GM12878 (cell line): ENCODE data around the gene CHST13. TPM values are rescaled to one million over a fixed set of nuclear protein-coding genes. Genes with fewer than 3 reads are reported as not detected.

ENCODE experiments used
- ATAC-seq: fragments of 200-7000 bp; cut with Tn5 transposase; 3 replicates; pipeline ENCODE4 v1.9.1; 2020; ENCODE audit warnings: mild to moderate bottlenecking, moderate library complexity
- BruUV-seq: library from RNA; stranded (reverse); fragments of 400-500 nt; replicated peaks from 2 replicates; lab custom pipeline; 2021; lab: Mats Ljungman, UMichigan
- CTCF ChIA-PET: fragments of 300-600 bp; sonication (Branson Sonifier 250); formaldehyde crosslinking; extraction: SDS; loops from one replicate; lab custom pipeline; 2021; ENCODE audit warnings: inconsistent platforms; lab: Yijun Ruan, JAX
- POLR2A ChIA-PET: fragments of 350-600 bp; formaldehyde crosslinking; extraction: SDS; loops from one replicate; lab custom pipeline; 2021; ENCODE audit warnings: inconsistent platforms; lab: Charles Lee
- RAD21 ChIA-PET: fragments of 300-600 bp; sonication (Branson Sonifier 250); formaldehyde crosslinking; loops from one replicate; lab custom pipeline; 2023; ENCODE audit warnings: antibody characterized with exemption; ENCODE audit not compliant: unreplicated experiment; lab: Charles Lee
- SMC1A ChIA-PET: fragments of 300-600 bp; sonication (Branson Sonifier 250); formaldehyde crosslinking; loops from one replicate; lab custom pipeline; 2023; ENCODE audit not compliant: unreplicated experiment, uncharacterized antibody; lab: Charles Lee
- DNase-seq: peaks from one replicate; pipeline ENCODE4 v3.0.0-alpha.2; 2011; ENCODE audit warnings: low read depth, low spot score
- FAIRE-seq: peaks from 3 replicates; lab custom pipeline; 2011; peaks lifted over from hg19 to GRCh38; lab: Jason Lieb, UNC
- H2AFZ ChIP-seq: 2 replicates; pipeline ENCODE4 v1.6.0; 2011; ENCODE audit warnings: low read depth, low read length, control low read depth; ENCODE audit not compliant: control insufficient read depth
- H3K27ac ChIP-seq: 2 replicates; pipeline ENCODE4 v1.5.1; 2011; ENCODE audit warnings: control low read depth; ENCODE audit not compliant: control insufficient read depth, insufficient read depth
- H3K27me3 ChIP-seq, 2 experiments: replicated peaks in 1 of 2; 2 replicates each; pipeline versions ENCODE4 v1.6.0 to v1.6.1; 2011; ENCODE audit warnings: low read length in 1 of 2; ENCODE audit not compliant: control insufficient read depth in 2 of 2, insufficient read depth in 2 of 2
- H3K36me3 ChIP-seq, 2 experiments: 2 replicates each; pipeline ENCODE4 v1.5.1; 2011; ENCODE audit warnings: low read length in 1 of 2; ENCODE audit not compliant: control insufficient read depth in 2 of 2, insufficient read depth in 2 of 2
- H3K4me1 ChIP-seq: 2 replicates; pipeline ENCODE4 v1.6.1; 2011; ENCODE audit warnings: mild to moderate bottlenecking, low read length, moderate library complexity, mixed read lengths; ENCODE audit not compliant: control insufficient read depth, insufficient read depth
- H3K4me2 ChIP-seq: 2 replicates; pipeline ENCODE4 v1.6.0; 2011; ENCODE audit warnings: control low read depth; ENCODE audit not compliant: control insufficient read depth, insufficient read depth
- H3K4me3 ChIP-seq: fragments of 200-600 bp; sonication (generic); 2 replicates; pipeline ENCODE4 v1.5.1; 2016
- H3K79me2 ChIP-seq: 2 replicates; pipeline ENCODE4 v1.6.0; 2011; ENCODE audit warnings: low read length; ENCODE audit not compliant: control insufficient read depth, insufficient read depth
- H3K9ac ChIP-seq: 2 replicates; pipeline ENCODE4 v1.8.0; 2011; ENCODE audit warnings: low read length, control low read depth, mixed read lengths; ENCODE audit not compliant: control insufficient read depth, insufficient read depth
- H3K9me3 ChIP-seq: replicated peaks from 3 replicates; pipeline ENCODE4 v1.5.1; 2011; ENCODE audit warnings: mild to moderate bottlenecking, low read length; ENCODE audit not compliant: control insufficient read depth, insufficient read depth
- H4K20me1 ChIP-seq: 2 replicates; pipeline ENCODE4 v1.6.0; 2011; ENCODE audit not compliant: control insufficient read depth, insufficient read depth
- BRCA1 ChIP-seq: IDR thresholded peaks from 2 replicates; pipeline ENCODE4 v1.6.1; 2011; ENCODE audit warnings: low read depth, low read length, improper control_type of control experiment
- CEBPZ ChIP-seq: fragments of 150-350 bp; IDR thresholded peaks from 2 replicates; pipeline ENCODE4 v1.6.1; 2016; ENCODE audit warnings: low read depth, low read length
- IRF3 ChIP-seq: fragments of 450-650 bp; IDR thresholded peaks from 2 replicates; pipeline ENCODE4 v1.6.1; 2014; ENCODE audit warnings: mild to moderate bottlenecking
- NRF1 ChIP-seq: conservative IDR thresholded peaks from 2 replicates; pipeline ENCODE4 v1.6.1; 2011; ENCODE audit warnings: mild to moderate bottlenecking, low read depth, low read length, improper control_type of control experiment
- PML ChIP-seq: IDR thresholded peaks from 2 replicates; pipeline ENCODE4 v1.6.1; 2012; ENCODE audit warnings: low read length, inconsistent platforms
- RAD51 ChIP-seq: fragments of 450-650 bp; IDR thresholded peaks from 2 replicates; pipeline ENCODE4 v1.6.1; 2016; ENCODE audit warnings: moderate library complexity, mild to moderate bottlenecking, inconsistent platforms
- SPI1 ChIP-seq: IDR thresholded peaks from 2 replicates; pipeline ENCODE4 v1.6.1; 2011; ENCODE audit warnings: low read depth, mild to moderate bottlenecking, low read length, moderate library complexity, borderline replicate concordance; ENCODE audit not compliant: insufficient read depth
- STAT1 ChIP-seq: fragments of 450-650 bp; conservative IDR thresholded peaks from 2 replicates; pipeline ENCODE4 v1.6.1; 2014; ENCODE audit warnings: antibody characterized with exemption, mild to moderate bottlenecking
- STAT3 ChIP-seq: IDR thresholded peaks from 2 replicates; pipeline ENCODE4 v1.6.1; 2011; ENCODE audit warnings: low read depth, low read length, improper control_type of control experiment
- TCF3 ChIP-seq: IDR thresholded peaks from 2 replicates; pipeline ENCODE4 v1.6.1; 2012; ENCODE audit warnings: low read depth, mild to moderate bottlenecking, low read length, borderline replicate concordance; ENCODE audit not compliant: insufficient read depth
- YY1 ChIP-seq: IDR thresholded peaks from 2 replicates; pipeline ENCODE4 v1.6.1; 2011; ENCODE audit warnings: low read depth, mild to moderate bottlenecking, low read length
- whole genome bisulfite sequencing: methylation state at CpG from one replicate; pipeline ENCODE4 v1.1.6; 2016; ENCODE audit warnings: low lambda C conversion rate; ENCODE audit not compliant: insufficient replicate concordance, insufficient coverage; ENCODE audit errors: missing lambda C conversion rate; 5-methylcytosine and 5-hydroxymethylcytosine counted together
- in situ Hi-C: fragments of 300-500 bp; cut with MboI; formaldehyde crosslinking; loops from 9 replicates; pipeline ENCODE4 v1.14.3; 2018; ENCODE audit warnings: mixed read lengths
- intact Hi-C: fragments of 100-400 bp; cut with micrococcal nuclease; formaldehyde crosslinking; loops from one replicate; pipeline ENCODE4 v1.14.2; 2022; ENCODE audit not compliant: unreplicated experiment
- polyA plus RNA-seq, 11 experiments: library from polyadenylated mRNA; depleted of rRNA in 4 of 11; unstranded in 6 of 11; stranded (reverse) in 5 of 11; fragments of >200 nt; fragmentation: Nextera tagmentation in 4 of 11; fragmentation: Illumina TruSeq in 1 of 11; extraction: Ambion mirVana in 4 of 11; extraction: Trizol in 1 of 11; gene quantifications; 1 replicate in 1 of 11; 2 replicates in 10 of 11; pipeline versions ENCODE4 v1.2.1 to v1.2.3, GENCODE V29; 2011 to 2016; ENCODE audit warnings: inconsistent platforms in 2 of 11, missing spikeins in 2 of 11, low read depth in 1 of 11
- total RNA-seq, 4 experiments: library from RNA; depleted of rRNA in 3 of 4; stranded (reverse); fragments of >200 nt in 3 of 4; fragmentation: Illumina TruSeq in 1 of 4; extraction: Trizol in 1 of 4; gene quantifications; 2 replicates each; pipeline versions ENCODE4 v1.2.1 to v1.2.3, GENCODE V29; 2013 to 2021

CHST13 gene
- total and polyA plus RNA-seq, 10 of the 15 experiments (the other 5 are each of a cell fraction or from before 2014, with no cell fraction given), result not detected

GRCh38 chr3:126495786-126496185 is 28.2 kb upstream of the CHST13 start:
- ATAC-seq (no peak), FAIRE-seq (no peak)
- in situ Hi-C loops, result no loop called here
- no peaks in the 10 kb centered on the region for H3K4me1 ChIP-seq
- SMC1A ChIA-PET, result no interaction called here
- intact Hi-C loops, result no loop called here
- H3K27ac ChIP-seq, result no peak overlapping the region
- H3K9me3 ChIP-seq, result no peaks in the 10 kb centered on the region
- no peaks in the 10 kb centered on the region for H3K79me2 ChIP-seq
- RAD21 ChIA-PET, result no interaction called here
- no peak for TF ChIP-seq NRF1
- TF ChIP-seq BRCA1, result no peak
- TF ChIP-seq SPI1, result no peak
- TF ChIP-seq YY1, result no peak
- TF ChIP-seq STAT1, result no peak
- TF ChIP-seq TCF3, result no peak
- TF ChIP-seq, all 136 proteins: peak for 0
- H3K9ac ChIP-seq, result no peak overlapping the region
- ChIA-PET CTCF (no interaction called here), POLR2A (no interaction called here)
- H2AFZ ChIP-seq, result no peak overlapping the region
- H4K20me1 ChIP-seq, result no peaks in the 10 kb centered on the region
- H3K4me2 ChIP-seq, result no peak overlapping the region
- no peaks in the 10 kb centered on the region for H3K36me3 ChIP-seq
- no TSS peak for BruUV-seq
- no peak for DNase-seq
- no peak overlapping the region for H3K4me3 ChIP-seq
- H3K27me3 ChIP-seq, result no peaks in the 10 kb centered on the region
- 48% methylated on average over 8 of the region's 8 CpGs for WGBS

- no peaks in the 10 kb centered on the region for H3K36me3 ChIP-seq
- ChIA-PET CTCF (no interaction called here), SMC1A (no interaction called here), RAD21 (no interaction called here), POLR2A (no interaction called here)
- no TSS peak for BruUV-seq
- H2AFZ ChIP-seq, result no peak overlapping the region
- no peaks in the 10 kb centered on the region for H3K4me1 ChIP-seq
- intact Hi-C loops (no loop called here), in situ Hi-C loops (no loop called here)
- no peak overlapping the region for H3K27ac ChIP-seq
- no peak overlapping the region for H3K4me2 ChIP-seq
- no peak for FAIRE-seq
- H3K9ac ChIP-seq, result no peak overlapping the region
- WGBS, result 34% methylated on average over 21 of the region's 21 CpGs
- DNase-seq, result no peak
- no peak for ATAC-seq
- H3K4me3 ChIP-seq, result no peak overlapping the region
- H3K27me3 ChIP-seq, result no peaks in the 10 kb centered on the region
- H4K20me1 ChIP-seq, result no peaks in the 10 kb centered on the region
- H3K9me3 ChIP-seq, result no peaks in the 10 kb centered on the region
- H3K79me2 ChIP-seq, result no peaks in the 10 kb centered on the region
- TF ChIP-seq STAT3 (no peak), RAD51 (no peak), CEBPZ (no peak), PML (no peak), IRF3 (no peak)
Measured at GRCh38 chr3:126496894-126497850, 26.8 kb upstream of the CHST13 start.
